Transverse colon (tissue), 3 donors: Measurements from ENCODE around the gene MIOX.

Source experiments
- CTCF ChIP-seq, 5 experiments: fragments of 200-600 bp in 3 of 5; fragments of 450-650 bp in 2 of 5; sonication (generic) in 3 of 5; IDR thresholded peaks; 1 replicate in 2 of 5; 2 replicates in 3 of 5; pipeline ENCODE4 v1.5.1; 2016 to 2017; ENCODE audit warnings: antibody characterized with exemption in 5 of 5, inconsistent platforms in 3 of 5, mild to moderate bottlenecking in 2 of 5, moderate library complexity in 1 of 5
- POLR2A ChIP-seq: fragments of 450-650 bp; IDR thresholded peaks from one replicate; pipeline ENCODE4 v1.6.1; 2016; ENCODE audit warnings: antibody characterized with exemption, mild to moderate bottlenecking, moderate library complexity

GRCh38 chr22:50498322-50498890 is 11.7 kb downstream of the MIOX start:
- peak; percentile 56 to 72 (median 58) for TF ChIP-seq CTCF (IDR thresholded peaks at IDR 0.05)
- no peak for TF ChIP-seq POLR2A
